HepG2 (cell line): ENCODE data around the gene MAMSTR. TPM values are rescaled to one million over a fixed set of nuclear protein-coding genes. Genes with fewer than 3 reads are reported as not detected.

Experiments
- AKAP8 ChIP-seq: sonication (generic); formaldehyde crosslinking; IDR thresholded peaks from 2 replicates; pipeline ENCODE4 v1.5.1; 2020; ENCODE audit warnings: mild to moderate bottlenecking, missing genetic modification reagents
- FOXA1 ChIP-seq, 2 experiments: fragments of 450-650 bp in 1 of 2; sonication (generic) in 1 of 2; formaldehyde crosslinking in 1 of 2; IDR thresholded peaks; 2 replicates each; pipeline versions ENCODE4 v1.4.0 to v1.6.1; 2016 to 2020; ENCODE audit warnings: missing genetic modification reagents in 1 of 2
- KDM3A ChIP-seq: IDR thresholded peaks from 2 replicates; pipeline ENCODE4 v1.6.1; 2018; ENCODE audit warnings: low read depth, missing compliant biosample characterization
- PITX1 ChIP-seq: sonication (generic); formaldehyde crosslinking; IDR thresholded peaks from 2 replicates; pipeline ENCODE4 v1.5.1; 2020; ENCODE audit warnings: mild to moderate bottlenecking, missing genetic modification reagents
- PRPF4 ChIP-seq: fragments of 200-400 bp; formaldehyde crosslinking; IDR thresholded peaks from 2 replicates; pipeline ENCODE4 v1.6.1; 2016; ENCODE audit warnings: low read length, low read depth; ENCODE audit not compliant: poor library complexity, severe bottlenecking
- ZNF33B ChIP-seq: sonication (generic); formaldehyde crosslinking; IDR thresholded peaks from 2 replicates; pipeline ENCODE4 v1.5.1; 2020; ENCODE audit warnings: mild to moderate bottlenecking, missing genetic modification reagents
- polyA plus RNA-seq, 8 experiments: library from polyadenylated mRNA; depleted of rRNA in 3 of 8; stranded (reverse) in 7 of 8; unstranded in 1 of 8; fragments of >200 nt; fragmentation: Illumina TruSeq in 4 of 8; extraction: Trizol in 4 of 8; gene quantifications; 2 replicates each; pipeline versions ENCODE4 v1.2.1 to v1.2.3, GENCODE V29; 2011 to 2016; ENCODE audit warnings: low read depth in 4 of 8, missing spikeins in 1 of 8, mixed read lengths in 1 of 8; ENCODE audit not compliant: insufficient read depth in 1 of 8
- total RNA-seq, 5 experiments: library from RNA; depleted of rRNA; stranded (reverse); fragments of >200 nt; fragmentation: Illumina TruSeq; extraction: Trizol; gene quantifications; 2 replicates each; pipeline ENCODE4 v1.2.3, GENCODE V29; 2016; ENCODE audit warnings: low read depth in 1 of 5
- TF ChIP-seq, protein P1 (sequence below): sonication (generic); formaldehyde crosslinking; IDR thresholded peaks from 2 replicates; pipeline ENCODE4 v1.4.0; 2020; ENCODE audit warnings: missing genetic modification reagents
- TF ChIP-seq, protein P2 (sequence below): sonication (generic); formaldehyde crosslinking; IDR thresholded peaks from 2 replicates; pipeline ENCODE4 v1.8.1; 2023; ENCODE audit warnings: mild to moderate bottlenecking, missing genetic modification reagents
- TF ChIP-seq, protein P3 (sequence below): IDR thresholded peaks from 2 replicates; pipeline ENCODE4 v1.6.1; 2016

The MAMSTR gene
- total and polyA plus RNA-seq, 2 of the 13 experiments (the other 11 are each of a cell fraction or from before 2014, with no cell fraction given), result 2.2 to 2.4 TPM

GRCh38 chr19:48720613-48721296 lies 1.2 kb upstream of the MAMSTR start (continued):
- TF ChIP-seq, protein P1, sequence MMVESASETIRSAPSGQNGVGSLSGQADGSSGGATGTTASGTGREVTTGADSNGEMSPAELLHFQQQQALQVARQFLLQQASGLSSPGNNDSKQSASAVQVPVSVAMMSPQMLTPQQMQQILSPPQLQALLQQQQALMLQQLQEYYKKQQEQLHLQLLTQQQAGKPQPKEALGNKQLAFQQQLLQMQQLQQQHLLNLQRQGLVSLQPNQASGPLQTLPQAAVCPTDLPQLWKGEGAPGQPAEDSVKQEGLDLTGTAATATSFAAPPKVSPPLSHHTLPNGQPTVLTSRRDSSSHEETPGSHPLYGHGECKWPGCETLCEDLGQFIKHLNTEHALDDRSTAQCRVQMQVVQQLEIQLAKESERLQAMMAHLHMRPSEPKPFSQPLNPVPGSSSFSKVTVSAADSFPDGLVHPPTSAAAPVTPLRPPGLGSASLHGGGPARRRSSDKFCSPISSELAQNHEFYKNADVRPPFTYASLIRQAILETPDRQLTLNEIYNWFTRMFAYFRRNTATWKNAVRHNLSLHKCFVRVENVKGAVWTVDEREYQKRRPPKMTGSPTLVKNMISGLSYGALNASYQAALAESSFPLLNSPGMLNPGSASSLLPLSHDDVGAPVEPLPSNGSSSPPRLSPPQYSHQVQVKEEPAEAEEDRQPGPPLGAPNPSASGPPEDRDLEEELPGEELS (CRISPR knock-in tag), result no peak; the same call in 1 of the 2 replicates
- TF ChIP-seq, protein P2, sequence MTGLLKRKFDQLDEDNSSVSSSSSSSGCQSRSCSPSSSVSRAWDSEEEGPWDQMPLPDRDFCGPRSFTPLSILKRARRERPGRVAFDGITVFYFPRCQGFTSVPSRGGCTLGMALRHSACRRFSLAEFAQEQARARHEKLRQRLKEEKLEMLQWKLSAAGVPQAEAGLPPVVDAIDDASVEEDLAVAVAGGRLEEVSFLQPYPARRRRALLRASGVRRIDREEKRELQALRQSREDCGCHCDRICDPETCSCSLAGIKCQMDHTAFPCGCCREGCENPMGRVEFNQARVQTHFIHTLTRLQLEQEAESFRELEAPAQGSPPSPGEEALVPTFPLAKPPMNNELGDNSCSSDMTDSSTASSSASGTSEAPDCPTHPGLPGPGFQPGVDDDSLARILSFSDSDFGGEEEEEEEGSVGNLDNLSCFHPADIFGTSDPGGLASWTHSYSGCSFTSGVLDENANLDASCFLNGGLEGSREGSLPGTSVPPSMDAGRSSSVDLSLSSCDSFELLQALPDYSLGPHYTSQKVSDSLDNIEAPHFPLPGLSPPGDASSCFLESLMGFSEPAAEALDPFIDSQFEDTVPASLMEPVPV, result peak; percentile 65; the same call in 1 of the 2 replicates
- TF ChIP-seq PRPF4 (no peak), ZNF33B (CRISPR knock-in tag) (peak; percentile 49; the same call in 1 of the 2 replicates), KDM3A (CRISPR knock-in tag) (no peak), AKAP8 (CRISPR knock-in tag) (no peak), PITX1 (CRISPR knock-in tag) (0 out of 2 replicates have a peak, but pooled peaks have one; percentile 27), FOXA1 (IDR thresholded peaks at IDR 0.05) (no peak), FOXA1 (CRISPR knock-in tag; IDR thresholded peaks at IDR 0.05) (no peak)
- TF ChIP-seq, protein P3, sequence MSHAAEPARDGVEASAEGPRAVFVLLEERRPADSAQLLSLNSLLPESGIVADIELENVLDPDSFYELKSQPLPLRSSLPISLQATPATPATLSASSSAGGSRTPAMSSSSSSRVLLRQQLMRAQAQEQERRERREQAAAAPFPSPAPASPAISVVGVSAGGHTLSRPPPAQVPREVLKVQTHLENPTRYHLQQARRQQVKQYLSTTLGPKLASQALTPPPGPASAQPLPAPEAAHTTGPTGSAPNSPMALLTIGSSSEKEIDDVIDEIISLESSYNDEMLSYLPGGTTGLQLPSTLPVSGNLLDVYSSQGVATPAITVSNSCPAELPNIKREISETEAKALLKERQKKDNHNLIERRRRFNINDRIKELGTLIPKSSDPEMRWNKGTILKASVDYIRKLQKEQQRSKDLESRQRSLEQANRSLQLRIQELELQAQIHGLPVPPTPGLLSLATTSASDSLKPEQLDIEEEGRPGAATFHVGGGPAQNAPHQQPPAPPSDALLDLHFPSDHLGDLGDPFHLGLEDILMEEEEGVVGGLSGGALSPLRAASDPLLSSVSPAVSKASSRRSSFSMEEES (CRISPR knock-in tag), result peak; percentile 64
- TF ChIP-seq, all 625 proteins: peak for 146
